Measurements from ENCODE around the gene SNHG17. TPM values are rescaled to one million over a fixed set of nuclear protein-coding genes. Genes with fewer than 3 reads are reported as not detected.
"Not testable (repeated sequence)": the region's sequence is repeated elsewhere in the genome, so short reads cannot be mapped to it uniquely, and the experiment has no call there.

Gene SNHG17
- total RNA-seq, 1 experiment from 2014 or later, result 105 TPM

DNA sequence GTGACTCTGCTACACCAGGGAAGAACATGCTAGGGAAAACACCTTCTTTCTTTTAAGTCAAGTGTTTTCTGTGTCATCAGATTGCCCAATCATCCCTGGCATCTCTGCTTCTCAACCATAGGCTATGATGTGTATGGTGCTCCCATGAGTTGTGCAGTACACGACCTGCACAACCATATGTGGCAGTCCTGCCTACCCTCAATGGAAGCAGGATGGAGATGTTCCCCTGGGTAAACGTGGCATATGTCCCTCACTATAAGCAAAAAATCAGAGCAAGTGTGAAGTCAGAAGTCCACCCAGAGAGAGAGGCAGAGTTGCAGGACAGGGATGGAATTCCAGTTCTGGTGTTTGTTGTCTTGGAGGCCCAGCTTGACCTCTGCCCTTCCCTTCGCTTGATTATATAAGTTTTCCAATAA, 10.3 kb upstream of the SNHG17 start:
- ChIA-PET CTCF (no interaction called here), POLR2A (ENCODE audit: low non-redundant PET) (no interaction called here)
- Histone ChIP-seq H3K9me3 (ENCODE audit: low read depth, low read length, poor library complexity, severe bottlenecking) (no peaks in the 10 kb centered on the region), H3K27ac (ENCODE audit: low read depth, low read length, poor library complexity, severe bottlenecking) (no peak overlapping the region), H3K27me3 (replicated peaks; ENCODE audit: insufficient read depth, low read depth, low read length, poor library complexity) (no peaks in the 10 kb centered on the region), H3K4me1 (ENCODE audit: insufficient read depth, low read length, poor library complexity, severe bottlenecking) (peaks cover 10% of the 10 kb centered on the region), H3K4me3 (ENCODE audit: low read depth, low read length, poor library complexity, severe bottlenecking) (no peak overlapping the region), H3K36me3 (ENCODE audit: insufficient read depth, low read length, poor library complexity, severe bottlenecking) (peaks cover 5% of the 10 kb centered on the region)
- TF ChIP-seq CTCF (conservative IDR thresholded peaks at IDR 0.05; ENCODE audit: low read depth, low read length) (no peak), EZH2 (IDR thresholded peaks at IDR 0.05; ENCODE audit: borderline replicate concordance, low read depth, low read length, poor library complexity, severe bottlenecking) (no peak)
- intact Hi-C loops (cut with micrococcal nuclease; ENCODE audit: unreplicated experiment), result no loop called here
- DNase-seq (ENCODE audit: low spot score), result no peak
- no TSS peak for BruUV-seq (replicated peaks)

DNA sequence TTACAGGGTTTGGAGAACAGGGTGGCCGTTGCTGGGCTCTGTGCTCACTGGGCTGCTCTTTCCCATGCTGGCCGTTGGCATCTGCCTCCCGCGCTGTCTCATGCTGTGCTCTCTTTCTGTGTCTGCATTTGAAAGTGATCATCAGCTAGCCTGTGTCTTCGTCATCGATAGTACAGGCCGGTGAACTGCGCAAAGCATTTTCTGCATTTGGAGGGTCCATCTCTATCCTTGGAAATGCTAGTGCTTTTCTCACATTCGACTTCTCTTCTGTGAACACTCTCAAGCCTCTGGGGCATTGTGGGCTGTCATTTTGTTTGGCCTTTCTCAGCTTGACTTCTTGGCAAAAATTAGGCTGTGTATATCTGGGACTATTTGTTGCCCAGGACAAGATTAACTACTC, 6.8 kb upstream of the SNHG17 start:
- intact Hi-C loops (cut with micrococcal nuclease; ENCODE audit: unreplicated experiment), result no loop called here
- no peak for DNase-seq (ENCODE audit: low spot score)
- H3K36me3 ChIP-seq (ENCODE audit: insufficient read depth, low read length, poor library complexity, severe bottlenecking), result no peaks in the 10 kb centered on the region
- H3K27me3 ChIP-seq (replicated peaks; ENCODE audit: insufficient read depth, low read depth, low read length, poor library complexity), result no peaks in the 10 kb centered on the region
- no peaks in the 10 kb centered on the region for H3K4me1 ChIP-seq (ENCODE audit: insufficient read depth, low read length, poor library complexity, severe bottlenecking)
- TF ChIP-seq CTCF (conservative IDR thresholded peaks at IDR 0.05; ENCODE audit: low read depth, low read length) (no peak), EZH2 (IDR thresholded peaks at IDR 0.05; ENCODE audit: borderline replicate concordance, low read depth, low read length, poor library complexity, severe bottlenecking) (no peak)
- no TSS peak for BruUV-seq (replicated peaks)
- no peaks in the 10 kb centered on the region for H3K9me3 ChIP-seq (ENCODE audit: low read depth, low read length, poor library complexity, severe bottlenecking)
- ChIA-PET POLR2A (ENCODE audit: low non-redundant PET) (no interaction called here), CTCF (no interaction called here)
- H3K4me3 ChIP-seq (ENCODE audit: low read depth, low read length, poor library complexity, severe bottlenecking), result no peak overlapping the region
- no peak overlapping the region for H3K27ac ChIP-seq (ENCODE audit: low read depth, low read length, poor library complexity, severe bottlenecking)

DNA sequence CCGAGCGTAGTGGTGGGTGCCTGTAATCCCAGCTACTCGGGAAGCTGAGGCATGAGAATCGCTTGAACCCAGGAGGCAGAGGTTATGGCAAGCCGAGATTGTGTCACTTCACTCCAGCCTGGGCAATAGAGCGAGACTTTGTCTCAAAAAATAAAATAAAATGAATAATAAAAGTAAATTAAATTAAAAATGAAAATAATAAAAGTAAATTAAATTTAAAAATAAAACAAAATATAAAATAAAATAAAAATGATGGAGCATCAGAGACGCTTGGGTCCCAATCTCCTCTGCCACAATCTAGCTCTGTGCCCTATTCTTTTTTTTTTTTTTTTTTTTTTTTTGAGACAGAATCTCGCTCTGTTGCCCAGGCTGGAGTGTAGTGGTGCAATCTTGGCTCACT, 6.0 kb upstream of the SNHG17 start:
- H3K27me3 ChIP-seq (replicated peaks; ENCODE audit: insufficient read depth, low read depth, low read length, poor library complexity); intact Hi-C loops (cut with micrococcal nuclease; ENCODE audit: unreplicated experiment); H3K36me3 ChIP-seq (ENCODE audit: insufficient read depth, low read length, poor library complexity, severe bottlenecking); H3K9me3 ChIP-seq (ENCODE audit: low read depth, low read length, poor library complexity, severe bottlenecking); CTCF ChIA-PET; H3K27ac ChIP-seq (ENCODE audit: low read depth, low read length, poor library complexity, severe bottlenecking); H3K4me1 ChIP-seq (ENCODE audit: insufficient read depth, low read length, poor library complexity, severe bottlenecking); POLR2A ChIA-PET (ENCODE audit: low non-redundant PET); DNase-seq (ENCODE audit: low spot score); H3K4me3 ChIP-seq (ENCODE audit: low read depth, low read length, poor library complexity, severe bottlenecking); BruUV-seq (replicated peaks): not testable (repeated sequence)

DNA sequence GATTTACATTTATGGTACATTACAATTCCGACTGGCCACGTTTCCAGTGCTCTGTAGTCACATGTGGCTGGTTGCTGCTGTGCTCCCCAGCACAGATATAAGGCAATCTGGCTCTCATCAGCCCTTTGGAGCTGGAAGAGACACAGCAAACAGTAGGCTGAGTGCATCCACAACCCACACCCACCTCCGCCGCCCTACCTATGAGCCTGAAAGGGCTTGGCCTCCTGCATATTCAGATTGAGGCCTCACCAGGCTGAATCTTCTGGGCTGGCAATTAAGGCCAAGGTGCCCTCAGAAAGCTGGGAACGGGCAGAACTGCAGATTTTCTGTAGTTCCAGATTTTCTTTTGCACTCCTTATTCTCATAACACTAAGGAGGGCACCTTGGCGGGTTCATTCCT, 2.7 kb upstream of the SNHG17 start:
- Histone ChIP-seq H3K4me1 (ENCODE audit: insufficient read depth, low read length, poor library complexity, severe bottlenecking) (peaks cover 4% of the 10 kb centered on the region), H3K27me3 (replicated peaks; ENCODE audit: insufficient read depth, low read depth, low read length, poor library complexity) (no peaks in the 10 kb centered on the region)
- intact Hi-C loops (cut with micrococcal nuclease; ENCODE audit: unreplicated experiment), result no loop called here

More for the DNA sequence above, 2.7 kb upstream of the SNHG17 start:
- Histone ChIP-seq H3K27ac (ENCODE audit: low read depth, low read length, poor library complexity, severe bottlenecking) (no peak overlapping the region), H3K36me3 (ENCODE audit: insufficient read depth, low read length, poor library complexity, severe bottlenecking) (peaks cover 18% of the 10 kb centered on the region), H3K4me3 (ENCODE audit: low read depth, low read length, poor library complexity, severe bottlenecking) (no peak overlapping the region), H3K9me3 (ENCODE audit: low read depth, low read length, poor library complexity, severe bottlenecking) (no peaks in the 10 kb centered on the region)
- DNase-seq (ENCODE audit: low spot score), result no peak
- CTCF ChIA-PET, result no interaction called here
- TF ChIP-seq CTCF (conservative IDR thresholded peaks at IDR 0.05; ENCODE audit: low read depth, low read length) (no peak), EZH2 (IDR thresholded peaks at IDR 0.05; ENCODE audit: borderline replicate concordance, low read depth, low read length, poor library complexity, severe bottlenecking) (no peak)
- POLR2A ChIA-PET (ENCODE audit: low non-redundant PET), result no interaction called here
- no TSS peak for BruUV-seq (replicated peaks)
